ENCODE data around the gene GPR39. TPM values are rescaled to one million over a fixed set of nuclear protein-coding genes. Genes with fewer than 3 reads are reported as not detected.

GPR39 gene
- total RNA-seq, 4 donors from 2014 or later = 0.76 to 1.3 (median 1.2) TPM

DNA sequence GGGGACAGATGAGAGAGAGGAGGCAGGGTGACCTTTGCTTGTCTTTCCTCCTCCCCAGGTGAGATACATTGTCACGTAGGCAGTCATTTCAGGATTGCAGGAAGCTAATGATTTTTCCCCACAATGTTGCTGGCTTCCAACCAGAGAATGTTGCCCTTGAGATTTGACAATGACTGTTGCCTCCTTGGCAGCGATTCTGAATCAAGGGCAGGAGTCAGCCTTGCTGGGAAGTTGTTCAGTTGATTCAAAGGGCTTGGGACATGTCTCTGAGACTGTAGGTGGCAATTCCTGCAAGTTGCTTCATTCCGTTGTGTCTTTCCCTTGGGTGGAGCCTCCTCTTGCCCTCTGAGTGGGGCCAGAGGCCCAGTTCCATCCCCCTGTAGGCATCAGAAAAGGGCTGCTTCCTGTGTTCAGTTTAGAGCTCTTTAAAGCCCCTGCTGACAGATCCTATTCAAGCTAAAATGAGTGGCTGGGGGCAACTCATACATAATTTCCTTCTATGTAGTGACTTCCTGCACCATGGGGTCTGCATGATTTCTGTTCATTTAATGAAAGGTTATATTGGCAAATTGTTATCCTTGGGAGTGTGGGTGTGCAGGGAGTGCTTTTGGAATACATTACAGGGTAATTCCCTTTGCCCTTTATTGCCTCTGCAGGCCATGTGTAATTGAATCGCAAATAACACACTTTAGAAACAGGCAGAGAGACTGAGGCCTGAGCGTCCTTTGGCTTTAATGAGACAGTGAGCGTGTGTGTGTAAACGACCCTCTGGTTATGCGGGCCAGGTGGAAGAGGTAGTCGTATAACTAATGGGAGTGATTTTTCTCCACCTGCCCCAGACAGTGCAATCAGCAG, 52.4 kb downstream of the GPR39 start:
- intact Hi-C loops (cut with DNase I) = no loop called here
- WGBS, 2 donors = 73 to 82% methylated on average over 9 of the region's 9 CpGs
- Histone ChIP-seq H3K4me3 (no peak overlapping the region), H3K27me3 (no peaks in the 10 kb centered on the region), H3K27ac (no peak overlapping the region), H3K9me3 (peaks cover 0 to 51% (median 27%) of the 10 kb centered on the region in 3 donors), H3K36me3 (no peaks in the 10 kb centered on the region), H3K4me1 (no peaks in the 10 kb centered on the region)
- TF ChIP-seq, protein P1, sequence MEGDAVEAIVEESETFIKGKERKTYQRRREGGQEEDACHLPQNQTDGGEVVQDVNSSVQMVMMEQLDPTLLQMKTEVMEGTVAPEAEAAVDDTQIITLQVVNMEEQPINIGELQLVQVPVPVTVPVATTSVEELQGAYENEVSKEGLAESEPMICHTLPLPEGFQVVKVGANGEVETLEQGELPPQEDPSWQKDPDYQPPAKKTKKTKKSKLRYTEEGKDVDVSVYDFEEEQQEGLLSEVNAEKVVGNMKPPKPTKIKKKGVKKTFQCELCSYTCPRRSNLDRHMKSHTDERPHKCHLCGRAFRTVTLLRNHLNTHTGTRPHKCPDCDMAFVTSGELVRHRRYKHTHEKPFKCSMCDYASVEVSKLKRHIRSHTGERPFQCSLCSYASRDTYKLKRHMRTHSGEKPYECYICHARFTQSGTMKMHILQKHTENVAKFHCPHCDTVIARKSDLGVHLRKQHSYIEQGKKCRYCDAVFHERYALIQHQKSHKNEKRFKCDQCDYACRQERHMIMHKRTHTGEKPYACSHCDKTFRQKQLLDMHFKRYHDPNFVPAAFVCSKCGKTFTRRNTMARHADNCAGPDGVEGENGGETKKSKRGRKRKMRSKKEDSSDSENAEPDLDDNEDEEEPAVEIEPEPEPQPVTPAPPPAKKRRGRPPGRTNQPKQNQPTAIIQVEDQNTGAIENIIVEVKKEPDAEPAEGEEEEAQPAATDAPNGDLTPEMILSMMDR (IDR thresholded peaks at IDR 0.05) = no peak
- TF ChIP-seq POLR2A (IDR thresholded peaks at IDR 0.05) = no peak
- DNase-seq = no peak

DNA sequence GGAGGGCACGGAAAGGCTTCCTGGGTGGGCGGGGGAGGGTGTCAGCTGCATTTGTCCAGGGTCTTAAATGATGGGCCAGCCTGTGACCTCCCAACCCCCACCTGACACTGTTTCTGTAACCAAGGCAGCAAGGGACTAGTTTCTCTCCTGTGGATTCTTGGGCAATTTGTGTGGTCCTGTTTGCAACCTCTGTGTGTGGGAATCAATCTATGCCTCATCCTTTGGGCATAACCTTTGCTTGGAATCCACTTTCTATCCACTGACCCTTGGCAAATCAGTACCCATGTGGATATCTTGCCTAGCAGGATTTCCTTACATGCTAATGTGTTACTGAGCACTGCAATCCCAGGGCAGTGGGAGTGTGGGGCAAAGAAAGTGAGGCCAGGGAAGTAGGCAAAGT, 54.1 kb downstream of the GPR39 start:
- Histone ChIP-seq H3K36me3 (no peaks in the 10 kb centered on the region), H3K27me3 (no peaks in the 10 kb centered on the region), H3K27ac (no peak overlapping the region), H3K4me1 (no peaks in the 10 kb centered on the region), H3K4me3 (no peak overlapping the region), H3K9me3 (peaks cover 0 to 37% (median 23%) of the 10 kb centered on the region in 3 donors)
- intact Hi-C loops (cut with DNase I) = no loop called here
- no peak for DNase-seq
- TF ChIP-seq, protein P1 (IDR thresholded peaks at IDR 0.05) = no peak
- no peak for TF ChIP-seq POLR2A (IDR thresholded peaks at IDR 0.05)
- WGBS, 2 donors = 57% methylated on average over 2 of the region's 2 CpGs; no CpG with 5 or more reads in 1 of the 2 donors

DNA sequence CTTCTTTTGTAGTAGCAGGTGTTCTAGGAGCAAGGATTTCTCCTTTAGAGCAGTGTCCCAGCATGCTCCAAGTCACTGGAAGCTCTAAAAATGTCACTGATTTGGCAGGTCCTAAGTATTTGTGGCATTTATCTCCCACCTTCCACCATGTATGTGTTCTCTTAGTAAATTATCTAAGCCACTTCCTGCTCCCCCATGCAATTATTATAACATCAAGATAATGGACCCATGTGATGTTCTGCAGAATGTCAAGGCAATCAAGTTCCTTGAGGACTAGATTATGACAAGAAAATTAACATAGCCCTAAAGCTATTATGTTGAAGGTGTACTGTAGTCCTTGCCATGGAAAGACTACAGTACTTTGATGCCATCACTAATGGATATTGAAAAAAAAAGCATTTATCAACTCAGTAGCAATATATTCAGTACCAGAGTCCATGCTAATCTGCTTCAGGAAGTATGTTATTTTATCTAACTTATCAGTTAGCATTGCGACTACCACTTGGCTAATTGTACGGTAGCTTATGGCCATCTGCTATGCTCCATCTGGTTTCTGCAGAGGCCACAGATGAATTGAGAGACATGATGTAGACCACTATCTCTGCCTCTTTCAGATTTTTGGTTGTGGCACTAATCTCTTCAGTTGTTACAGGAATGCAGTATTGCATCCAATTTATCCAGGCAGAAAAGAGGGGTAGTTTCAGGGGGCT, 56.7 kb downstream of the GPR39 start:
- Histone ChIP-seq H3K4me3 (no peak overlapping the region), H3K27me3 (no peaks in the 10 kb centered on the region), H3K36me3 (no peaks in the 10 kb centered on the region), H3K4me1 (no peaks in the 10 kb centered on the region), H3K27ac (no peak overlapping the region), H3K9me3 (peaks cover 0 to 13% (median 2%) of the 10 kb centered on the region in 3 donors)
- WGBS, 2 donors = 97% methylated on average over 2 of the region's 2 CpGs
- TF ChIP-seq POLR2A (IDR thresholded peaks at IDR 0.05) = no peak
- TF ChIP-seq, protein P1 (IDR thresholded peaks at IDR 0.05) = no peak
- DNase-seq = no peak
- intact Hi-C loops (cut with DNase I) = no loop called here

DNA sequence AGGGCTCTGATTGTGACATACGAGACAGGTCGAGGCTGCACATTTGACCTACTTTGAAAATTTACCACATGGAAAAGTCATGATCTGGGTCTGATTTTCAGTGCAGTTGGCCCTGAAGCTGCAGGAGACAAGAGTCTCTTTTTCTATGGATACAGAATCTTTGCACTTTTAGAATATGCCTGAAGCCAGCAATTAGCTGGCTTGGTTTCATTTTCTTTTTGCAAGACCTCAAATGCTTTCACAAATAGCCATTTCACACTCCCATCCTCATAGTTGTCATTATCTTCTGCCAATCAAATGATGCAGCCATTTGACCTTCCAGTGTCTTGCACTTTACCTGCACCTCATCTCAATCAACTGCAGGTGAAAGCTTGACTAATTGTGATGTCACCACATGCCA, 59.0 kb downstream of the GPR39 start:
- DNase-seq = no peak
- Histone ChIP-seq H3K4me1 (no peaks in the 10 kb centered on the region), H3K36me3 (no peaks in the 10 kb centered on the region), H3K4me3 (no peak overlapping the region), H3K27ac (no peak overlapping the region), H3K27me3 (no peaks in the 10 kb centered on the region), H3K9me3 (no peaks in the 10 kb centered on the region)
- TF ChIP-seq POLR2A (IDR thresholded peaks at IDR 0.05) = no peak
- TF ChIP-seq, protein P1 (IDR thresholded peaks at IDR 0.05) = no peak
- intact Hi-C loops (cut with DNase I) = no loop called here
- 62 to 96% methylated on average over 2 of the region's 2 CpGs for WGBS, 2 donors

DNA sequence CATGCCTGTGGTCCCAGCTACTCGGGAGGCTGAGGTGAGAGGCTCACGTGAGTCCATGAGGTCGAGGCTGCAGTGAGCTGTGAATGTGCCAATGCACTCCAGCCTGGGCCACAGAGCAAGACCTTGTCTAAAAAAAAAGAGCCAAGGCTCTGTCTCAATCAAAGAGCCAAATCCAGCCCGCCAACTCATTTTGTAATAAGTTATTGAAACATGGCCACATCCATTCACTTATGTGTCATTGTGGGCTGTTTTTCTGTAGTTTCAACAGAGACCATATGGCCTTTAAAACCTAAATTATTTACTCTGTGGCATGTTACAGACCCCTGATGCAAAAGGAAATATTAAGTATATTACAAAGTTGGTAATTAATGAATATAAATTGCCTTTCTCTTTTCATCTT, 60.8 kb downstream of the GPR39 start:
- Histone ChIP-seq H3K36me3 (no peaks in the 10 kb centered on the region), H3K4me1 (no peaks in the 10 kb centered on the region), H3K4me3 (no peak overlapping the region), H3K27ac (no peak overlapping the region), H3K9me3 (no peaks in the 10 kb centered on the region), H3K27me3 (no peaks in the 10 kb centered on the region)
- TF ChIP-seq POLR2A (IDR thresholded peaks at IDR 0.05) = no peak
- TF ChIP-seq, protein P1 (IDR thresholded peaks at IDR 0.05) = no peak
- DNase-seq = no peak
- intact Hi-C loops (cut with DNase I) = no loop called here
- 68 to 79% methylated on average over 4 of the region's 4 CpGs for WGBS, 2 donors

Data from esophagus squamous epithelium (tissue), 5 donors.